Loucy (cell line): ENCODE results near the gene PBLD.

Experiments used
- H2AFZ ChIP-seq: fragments of 200-600 bp; sonication (generic); 2 replicates; pipeline ENCODE4 v1.6.0; 2016; ENCODE audit warnings: antibody characterized with exemption, mild to moderate bottlenecking, low read length, moderate library complexity
- H3F3A ChIP-seq: fragments of 200-600 bp; 2 replicates; pipeline ENCODE4 v1.6.0; 2016; ENCODE audit warnings: antibody characterized with exemption, low read depth, mild to moderate bottlenecking
- H3K27me3 ChIP-seq: fragments of 200-600 bp; sonication (generic); 2 replicates; pipeline ENCODE4 v1.6.1; 2014; ENCODE audit warnings: low read length, mild to moderate bottlenecking; ENCODE audit not compliant: insufficient read depth, poor library complexity, severe bottlenecking
- H3K36me3 ChIP-seq: fragments of 200-600 bp; sonication (generic); 2 replicates; pipeline ENCODE4 v1.6.1; 2016; ENCODE audit warnings: low read length; ENCODE audit not compliant: insufficient read depth
- H3K4me1 ChIP-seq: fragments of 200-600 bp; sonication (generic); 2 replicates; pipeline ENCODE4 v1.5.1; 2014; ENCODE audit warnings: low read length, mild to moderate bottlenecking; ENCODE audit not compliant: insufficient read depth, poor library complexity, severe bottlenecking
- H3K4me2 ChIP-seq: fragments of 200-600 bp; sonication (generic); 2 replicates; pipeline ENCODE4 v1.6.0; 2014; ENCODE audit warnings: antibody characterized with exemption, low read length, low read depth, mild to moderate bottlenecking; ENCODE audit not compliant: poor library complexity, severe bottlenecking
- H3K4me3 ChIP-seq: fragments of 200-600 bp; sonication (generic); 2 replicates; pipeline ENCODE4 v1.5.1; 2014; ENCODE audit warnings: low read length, mild to moderate bottlenecking, mixed read lengths; ENCODE audit not compliant: poor library complexity, severe bottlenecking
- H3K79me2 ChIP-seq: fragments of 200-600 bp; sonication (generic); 2 replicates; pipeline ENCODE4 v1.6.1; 2014; ENCODE audit warnings: low read length; ENCODE audit not compliant: insufficient read depth
- H3K9ac ChIP-seq: fragments of 200-600 bp; sonication (generic); 2 replicates; pipeline ENCODE4 v1.6.0; 2014; ENCODE audit warnings: mild to moderate bottlenecking, low read depth, low read length, moderate library complexity; ENCODE audit not compliant: poor library complexity, severe bottlenecking
- H3K9me2 ChIP-seq: fragments of 200-600 bp; sonication (generic); replicated peaks from 2 replicates; pipeline ENCODE4 v1.6.1; 2016; ENCODE audit warnings: low read depth, low read length, mixed read lengths
- H3K9me3 ChIP-seq: fragments of 200-600 bp; sonication (generic); 2 replicates; pipeline ENCODE4 v1.6.1; 2014; ENCODE audit warnings: mild to moderate bottlenecking, antibody characterized with exemption, low read length, low read depth; ENCODE audit not compliant: insufficient read depth
- H4K20me1 ChIP-seq: fragments of 200-600 bp; sonication (generic); 2 replicates; pipeline ENCODE4 v1.6.0; 2014; ENCODE audit warnings: antibody characterized with exemption, low read length, mild to moderate bottlenecking; ENCODE audit not compliant: insufficient read depth, poor library complexity, severe bottlenecking
- EZH2phosphoT487 ChIP-seq: fragments of 200-600 bp; IDR thresholded peaks from 2 replicates; pipeline ENCODE4 v1.6.1; 2018; ENCODE audit warnings: antibody characterized with exemption, mild to moderate bottlenecking, moderate library complexity, borderline replicate concordance
- TF ChIP-seq, protein P1 (sequence below): fragments of 200-600 bp; sonication (generic); conservative IDR thresholded peaks from 2 replicates; pipeline ENCODE4 v1.5.1; 2014; ENCODE audit warnings: mild to moderate bottlenecking, antibody characterized with exemption, low read length

Gene PBLD

DNA sequence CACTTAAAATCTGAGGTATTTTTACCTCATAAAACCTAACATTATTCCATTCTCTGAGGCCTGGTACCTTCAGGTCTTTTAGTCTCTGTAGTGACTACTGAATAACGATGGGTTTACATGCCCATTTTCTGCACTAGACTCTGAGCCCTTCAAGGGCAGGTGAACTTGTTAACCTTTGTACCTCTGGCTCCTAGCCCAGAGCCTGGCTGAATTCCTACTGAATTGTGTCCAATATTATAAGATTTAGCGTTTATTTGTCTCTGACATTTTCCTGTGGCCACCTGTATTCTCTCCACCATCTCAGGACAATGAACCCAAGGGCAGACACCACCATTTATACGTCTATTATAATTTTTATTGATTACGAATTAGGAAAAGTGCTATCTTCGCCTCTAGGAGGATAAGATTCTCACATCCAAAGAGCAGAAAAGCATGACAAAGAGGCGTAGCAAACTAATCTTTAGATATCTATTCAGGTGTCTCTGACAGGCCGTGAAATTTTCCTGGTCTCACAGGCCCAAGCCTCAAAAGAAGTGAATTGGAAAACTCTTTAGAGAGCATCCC is 28.8 kb downstream of the PBLD start:
- H3K79me2 ChIP-seq: no peaks in the 10 kb centered on the region
- H3K27me3 ChIP-seq: no peaks in the 10 kb centered on the region
- no peak for TF ChIP-seq EZH2phosphoT487
- TF ChIP-seq, protein P1, sequence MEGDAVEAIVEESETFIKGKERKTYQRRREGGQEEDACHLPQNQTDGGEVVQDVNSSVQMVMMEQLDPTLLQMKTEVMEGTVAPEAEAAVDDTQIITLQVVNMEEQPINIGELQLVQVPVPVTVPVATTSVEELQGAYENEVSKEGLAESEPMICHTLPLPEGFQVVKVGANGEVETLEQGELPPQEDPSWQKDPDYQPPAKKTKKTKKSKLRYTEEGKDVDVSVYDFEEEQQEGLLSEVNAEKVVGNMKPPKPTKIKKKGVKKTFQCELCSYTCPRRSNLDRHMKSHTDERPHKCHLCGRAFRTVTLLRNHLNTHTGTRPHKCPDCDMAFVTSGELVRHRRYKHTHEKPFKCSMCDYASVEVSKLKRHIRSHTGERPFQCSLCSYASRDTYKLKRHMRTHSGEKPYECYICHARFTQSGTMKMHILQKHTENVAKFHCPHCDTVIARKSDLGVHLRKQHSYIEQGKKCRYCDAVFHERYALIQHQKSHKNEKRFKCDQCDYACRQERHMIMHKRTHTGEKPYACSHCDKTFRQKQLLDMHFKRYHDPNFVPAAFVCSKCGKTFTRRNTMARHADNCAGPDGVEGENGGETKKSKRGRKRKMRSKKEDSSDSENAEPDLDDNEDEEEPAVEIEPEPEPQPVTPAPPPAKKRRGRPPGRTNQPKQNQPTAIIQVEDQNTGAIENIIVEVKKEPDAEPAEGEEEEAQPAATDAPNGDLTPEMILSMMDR: no peak
- no peaks in the 10 kb centered on the region for H3K4me1 ChIP-seq
- H3K4me3 ChIP-seq: no peak overlapping the region
- no peaks in the 10 kb centered on the region for H3K9me2 ChIP-seq
- no peaks in the 10 kb centered on the region for H4K20me1 ChIP-seq
- no peak overlapping the region for H3K4me2 ChIP-seq
- no peaks in the 10 kb centered on the region for H3F3A ChIP-seq
- no peak overlapping the region for H3K9ac ChIP-seq
- no peak overlapping the region for H2AFZ ChIP-seq
- no peaks in the 10 kb centered on the region for H3K36me3 ChIP-seq
- no peaks in the 10 kb centered on the region for H3K9me3 ChIP-seq

DNA sequence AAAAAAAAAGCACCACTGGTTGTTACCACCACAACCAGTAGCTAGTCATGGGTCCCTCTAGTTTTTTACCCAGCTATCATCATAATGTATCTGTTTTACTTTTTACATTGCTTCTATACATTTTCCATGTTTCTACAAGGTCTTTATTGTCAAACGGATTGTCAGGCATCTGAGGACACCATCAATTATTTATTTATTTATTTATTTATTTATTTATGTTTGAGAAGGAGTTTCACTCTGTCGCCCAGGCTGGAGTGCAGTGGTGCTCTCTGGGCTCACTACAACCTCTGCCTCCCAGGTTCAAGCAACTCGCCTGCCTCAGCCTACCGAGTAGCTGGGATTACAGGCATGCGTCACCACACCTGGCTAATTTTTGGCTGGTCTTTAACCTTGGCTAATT is 29.9 kb downstream of the PBLD start:
- Histone ChIP-seq H3F3A (no peaks in the 10 kb centered on the region), H4K20me1 (no peaks in the 10 kb centered on the region), H3K9me3 (no peaks in the 10 kb centered on the region), H3K4me3 (no peak overlapping the region), H3K79me2 (no peaks in the 10 kb centered on the region), H3K4me2 (no peak overlapping the region), H3K9ac (no peak overlapping the region), H3K36me3 (no peaks in the 10 kb centered on the region), H2AFZ (no peak overlapping the region), H3K9me2 (no peaks in the 10 kb centered on the region), H3K4me1 (no peaks in the 10 kb centered on the region), H3K27me3 (no peaks in the 10 kb centered on the region)
- TF ChIP-seq EZH2phosphoT487: no peak
- TF ChIP-seq, protein P1: no peak

DNA sequence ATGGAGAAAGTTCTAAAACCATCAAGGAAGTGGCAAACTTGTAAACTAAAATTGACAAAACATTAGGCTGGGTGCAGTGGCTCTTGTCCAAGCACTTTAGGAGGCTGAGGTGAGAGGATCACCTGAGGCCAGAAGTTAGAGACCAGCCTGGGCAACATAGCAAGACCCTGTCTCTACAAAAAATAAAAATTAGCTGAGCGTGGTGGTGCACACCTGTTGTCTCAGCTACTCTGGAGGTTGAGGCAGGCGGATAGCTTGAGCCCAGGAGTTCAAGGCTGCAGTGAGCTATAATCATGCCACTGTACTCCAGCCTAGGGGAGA is 30.3 kb downstream of the PBLD start:
- Histone ChIP-seq H3K36me3 (no peaks in the 10 kb centered on the region), H4K20me1 (no peaks in the 10 kb centered on the region), H3K4me1 (no peaks in the 10 kb centered on the region), H2AFZ (no peak overlapping the region), H3K9ac (no peak overlapping the region), H3K27me3 (no peaks in the 10 kb centered on the region), H3K79me2 (no peaks in the 10 kb centered on the region), H3K4me2 (no peak overlapping the region), H3K4me3 (no peak overlapping the region), H3F3A (no peaks in the 10 kb centered on the region), H3K9me2 (no peaks in the 10 kb centered on the region), H3K9me3 (no peaks in the 10 kb centered on the region)
- TF ChIP-seq EZH2phosphoT487: no peak
- TF ChIP-seq, protein P1: no peak; the same call in none of the 2 replicates
